8988T (cell line): ENCODE measurements around the gene HES1.
"Not testable (repeated sequence)": the region's sequence is repeated elsewhere in the genome, so short reads cannot be mapped to it uniquely, and the experiment has no call there.

ENCODE experiments used
- DNase-seq: peaks from one replicate; pipeline ENCODE4 v3.0.0; 2011

Gene HES1

DNA sequence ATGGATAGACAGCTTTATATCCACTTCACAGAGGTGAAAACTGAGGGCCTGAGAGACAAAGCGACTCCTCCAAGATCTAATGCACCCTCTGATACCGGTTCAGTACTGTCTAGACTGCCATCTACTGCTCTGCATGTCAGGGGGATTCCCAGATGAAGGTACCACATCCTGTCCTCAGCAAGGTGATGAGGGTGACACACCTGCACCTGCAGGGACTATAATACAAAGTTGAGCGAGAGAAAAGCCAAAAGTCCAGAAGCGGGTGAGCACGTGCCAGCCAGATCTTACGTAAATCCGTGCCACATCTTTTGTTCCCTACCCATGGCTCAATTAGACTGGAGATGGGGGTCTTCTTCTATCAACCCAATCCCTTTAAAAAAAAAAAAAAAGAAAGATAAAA lies 32.4 kb upstream of the HES1 start:
- no peak for DNase-seq

DNA sequence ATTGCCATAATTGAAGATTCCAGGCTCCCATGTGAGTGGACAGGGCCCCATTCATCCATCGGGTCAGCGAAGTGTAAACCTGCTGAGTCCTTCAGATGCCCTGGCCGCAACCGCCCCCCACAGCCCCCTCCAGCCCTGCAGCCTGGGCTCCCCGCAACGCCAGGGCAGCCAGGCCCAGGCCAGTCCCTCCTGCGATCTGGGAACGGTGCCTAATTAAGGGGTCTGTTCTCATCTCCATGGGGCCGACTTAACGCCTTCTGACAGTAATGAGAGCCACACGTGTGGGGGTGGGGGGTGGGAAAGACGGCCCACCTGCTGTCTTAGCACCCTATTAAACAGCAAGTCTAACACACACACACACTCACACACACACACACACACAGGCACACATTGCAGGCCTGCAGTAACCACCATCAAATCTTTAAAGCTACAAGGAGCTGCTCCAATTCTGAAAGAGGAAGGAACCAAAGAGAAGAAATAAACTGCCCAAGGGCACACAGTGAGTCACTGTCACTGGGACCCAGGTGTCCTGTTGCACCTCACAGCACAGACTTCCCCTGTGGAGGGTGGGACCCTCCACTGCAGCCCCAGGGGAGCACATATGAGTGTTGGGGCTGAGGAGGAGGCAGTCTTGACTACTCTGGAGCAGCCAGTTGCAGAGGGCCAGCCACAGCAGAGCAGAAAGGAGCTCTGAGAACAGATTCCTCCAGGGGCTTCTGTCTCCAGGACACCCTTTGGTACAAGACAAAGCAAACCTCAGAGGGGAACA lies 31.8 kb upstream of the HES1 start:
- no peak for DNase-seq

DNA sequence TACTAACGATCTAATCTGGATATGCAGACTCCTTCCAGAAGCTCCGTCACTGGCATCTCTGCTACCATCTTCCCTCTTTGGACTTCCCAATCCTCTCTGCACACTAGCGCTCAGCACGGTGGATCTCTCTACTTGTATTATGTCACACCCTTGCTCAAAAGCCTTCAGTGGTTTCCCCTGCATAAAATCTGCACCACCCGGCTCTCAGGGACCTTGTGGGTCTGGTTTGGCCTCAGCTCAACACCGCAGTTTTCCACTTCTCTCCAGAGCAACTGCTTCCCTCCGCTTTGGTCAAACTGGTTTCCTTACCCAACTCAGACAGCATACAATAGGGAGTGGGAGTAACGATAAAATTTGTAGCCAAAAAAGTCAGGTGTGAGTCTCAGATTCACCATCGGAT lies 30.7 kb upstream of the HES1 start:
- no peak for DNase-seq

DNA sequence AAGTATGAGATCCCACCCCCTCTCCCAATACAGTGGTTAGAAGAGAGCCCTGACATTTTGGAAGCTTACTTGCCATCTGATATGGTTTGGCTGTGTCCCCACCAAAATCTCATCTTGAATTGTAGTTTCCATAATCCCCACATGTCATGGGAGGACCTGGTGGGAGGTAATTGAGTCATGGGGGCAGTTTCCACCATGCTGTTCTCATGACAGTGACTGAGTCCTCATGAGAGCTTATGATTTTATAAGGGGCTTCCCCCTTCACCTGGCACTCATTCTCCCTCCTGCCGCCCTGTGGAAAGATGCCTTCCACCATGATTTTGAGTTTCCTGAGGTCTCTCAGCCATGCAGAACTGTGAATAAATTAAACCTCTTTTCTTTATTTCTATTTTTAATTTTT lies 28.8 kb upstream of the HES1 start:
- DNase-seq: no peak

DNA sequence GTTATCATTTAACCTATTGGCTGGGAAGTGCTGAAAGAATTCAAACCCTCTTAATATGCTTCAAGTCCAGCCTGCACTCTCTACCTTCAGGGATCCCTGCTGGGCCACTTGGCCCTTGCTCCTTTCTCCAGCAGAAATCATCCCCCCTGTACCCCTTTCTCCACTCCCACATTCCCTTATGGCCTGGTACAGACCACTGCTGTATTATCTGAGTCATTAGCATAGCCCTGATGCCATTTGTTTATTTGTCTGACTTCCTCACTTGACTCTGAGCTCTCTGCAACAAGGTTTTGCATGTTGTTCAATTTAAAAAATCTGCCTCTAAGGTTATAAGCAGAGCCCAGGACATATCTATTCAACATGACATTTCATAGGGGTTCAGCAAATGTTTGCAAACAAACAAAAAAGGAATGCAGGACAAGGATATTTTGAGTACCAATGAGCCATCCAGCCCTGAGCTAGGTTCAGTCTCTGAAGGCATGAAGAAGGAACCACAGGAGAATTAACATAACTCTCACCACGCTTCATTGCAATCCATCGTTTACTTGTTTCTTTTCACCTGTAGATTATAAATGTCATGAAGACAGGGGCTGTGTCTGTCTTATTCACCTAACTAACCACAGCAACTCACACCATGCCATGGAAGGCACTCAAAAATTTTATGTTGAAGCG lies 26.6 kb upstream of the HES1 start:
- no peak for DNase-seq

DNA sequence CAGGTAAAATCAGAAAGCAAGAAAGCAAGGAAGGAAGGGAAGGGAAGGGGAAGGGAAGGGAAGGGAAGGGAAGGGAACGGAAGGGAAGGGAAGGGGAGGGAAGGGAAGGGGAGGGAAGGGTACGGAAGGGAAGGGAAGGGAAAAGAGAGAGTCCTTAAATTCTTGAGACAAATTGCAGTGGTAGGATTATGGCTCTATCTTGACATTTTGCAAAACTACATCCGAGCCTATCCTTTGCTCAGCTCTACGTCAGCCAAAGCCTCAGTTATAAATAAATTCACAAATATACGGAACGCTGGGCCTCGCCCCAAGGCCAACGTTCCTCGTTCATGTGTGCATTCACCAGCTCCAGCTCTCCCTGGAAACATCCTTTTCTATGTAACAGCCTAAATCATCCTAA lies 25.5 kb upstream of the HES1 start:
- no peak for DNase-seq

DNA sequence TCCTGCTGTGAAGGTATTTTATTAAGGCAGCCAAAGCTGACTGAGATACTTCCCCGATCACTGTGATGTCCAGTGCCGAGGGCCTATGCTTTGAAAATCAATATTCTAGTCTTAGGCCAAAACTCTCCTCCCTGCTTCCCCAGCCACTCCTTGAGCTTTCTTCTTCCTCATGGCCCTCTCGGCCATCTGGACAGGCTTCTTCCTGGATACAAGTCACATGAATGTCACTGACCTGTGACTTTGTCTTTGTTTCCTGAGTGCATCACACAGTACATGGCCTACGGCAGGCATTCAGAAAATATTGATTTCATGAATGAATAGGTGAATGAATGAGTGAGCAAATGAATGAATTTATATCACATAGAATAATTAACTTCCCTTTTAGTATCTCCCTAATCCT lies 24.6 kb upstream of the HES1 start:
- DNase-seq: no peak

DNA sequence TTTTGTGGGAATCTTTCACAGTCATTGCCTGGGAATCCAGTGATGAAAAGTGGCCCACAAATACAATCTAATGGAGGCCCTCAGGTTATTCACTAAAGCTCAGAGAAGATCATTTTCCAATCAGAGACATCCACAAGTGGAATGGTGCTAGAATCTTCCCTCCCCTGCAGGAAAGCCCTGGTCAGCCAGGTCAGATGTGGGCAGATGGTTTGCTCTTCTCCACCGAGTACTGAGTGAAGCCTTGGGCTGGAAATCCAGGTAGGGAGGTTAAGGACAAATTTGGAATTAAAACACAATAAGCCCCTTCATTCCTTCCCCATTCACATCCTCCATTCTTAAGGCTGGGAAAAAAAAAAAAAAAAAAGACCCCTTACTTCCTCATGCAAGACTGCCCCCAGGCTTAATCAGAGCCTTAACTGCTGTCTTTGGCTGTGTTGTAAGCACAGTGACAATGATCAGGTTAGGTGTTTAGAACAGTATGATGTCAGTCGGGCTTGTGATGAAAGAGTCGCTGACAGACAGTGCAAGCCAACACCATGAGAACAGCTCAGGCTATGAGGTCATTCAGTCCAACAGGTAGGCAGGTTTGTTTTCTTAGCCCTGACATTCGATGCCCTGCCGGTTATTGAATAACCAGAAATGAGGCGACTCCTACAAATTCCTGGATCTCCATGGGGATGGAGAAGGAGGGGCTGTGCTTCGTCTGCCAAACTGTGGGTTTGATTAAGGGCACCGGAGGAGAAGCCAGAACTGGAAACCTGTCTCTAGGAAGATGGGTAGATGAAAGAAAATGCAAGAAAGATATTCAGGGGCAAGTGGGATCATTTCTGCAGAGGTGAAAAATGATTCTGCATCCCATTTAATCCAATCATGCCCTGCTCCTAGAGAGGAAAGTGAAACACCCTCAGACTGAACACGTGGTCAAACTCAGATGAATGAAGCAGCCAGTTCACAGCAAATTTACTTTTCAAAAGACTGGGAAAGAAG lies 23.5 kb upstream of the HES1 start:
- no peak for DNase-seq

DNA sequence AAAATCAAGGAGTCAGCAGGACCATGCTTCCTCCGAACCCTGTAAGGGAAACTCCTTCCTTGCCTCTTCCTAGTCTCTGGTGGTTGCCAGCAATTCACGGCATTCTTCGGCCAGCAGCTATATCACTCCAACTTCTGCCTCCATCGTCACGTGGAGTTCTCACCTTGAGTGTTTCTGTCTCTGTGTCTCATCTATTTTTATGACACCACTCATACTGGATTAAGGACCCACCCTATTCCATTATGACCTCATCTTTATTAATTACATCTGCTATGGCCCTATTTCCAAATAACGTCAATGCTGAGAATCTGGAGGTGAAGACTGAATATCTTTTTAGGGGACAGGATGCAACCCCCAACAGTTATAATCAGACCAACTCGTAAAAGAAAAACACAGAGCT lies 21.8 kb upstream of the HES1 start:
- DNase-seq: no peak

DNA sequence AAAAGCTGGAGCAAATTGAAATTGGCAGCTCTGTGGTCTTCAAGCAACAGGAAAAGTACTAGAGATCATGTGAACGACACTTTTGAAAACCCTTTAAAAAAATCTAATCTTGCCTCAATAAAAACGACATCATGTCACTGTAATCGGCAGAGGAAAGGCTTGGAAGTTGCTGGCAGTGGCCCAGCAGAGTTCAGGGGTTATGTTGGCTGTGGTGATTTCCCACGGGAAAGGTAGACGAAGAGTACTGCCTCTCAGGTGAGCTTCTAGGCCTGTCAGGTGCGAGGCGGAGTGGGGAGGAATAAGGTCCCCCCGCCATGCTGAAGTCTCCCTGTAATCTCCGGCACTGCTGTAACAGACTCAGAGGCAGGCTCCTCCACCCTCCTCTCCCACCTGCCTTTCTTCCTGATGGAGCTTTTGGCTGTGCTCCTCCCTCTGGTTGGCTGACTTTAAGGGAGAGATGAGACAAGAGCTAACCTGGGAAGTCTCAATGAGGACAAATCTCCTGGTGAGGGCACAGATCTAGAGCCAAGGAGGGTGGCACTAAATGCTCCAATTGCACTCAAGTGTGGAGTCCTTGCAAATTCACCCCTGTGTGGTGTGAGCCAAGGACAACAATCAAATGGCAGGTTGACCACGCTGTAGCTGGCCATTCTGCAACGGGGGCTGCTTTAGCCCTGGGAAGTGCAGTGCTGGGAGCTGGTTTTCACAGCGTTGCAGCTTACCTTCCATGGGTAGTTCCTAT lies 18.7 kb upstream of the HES1 start:
- DNase-seq: no peak

DNA sequence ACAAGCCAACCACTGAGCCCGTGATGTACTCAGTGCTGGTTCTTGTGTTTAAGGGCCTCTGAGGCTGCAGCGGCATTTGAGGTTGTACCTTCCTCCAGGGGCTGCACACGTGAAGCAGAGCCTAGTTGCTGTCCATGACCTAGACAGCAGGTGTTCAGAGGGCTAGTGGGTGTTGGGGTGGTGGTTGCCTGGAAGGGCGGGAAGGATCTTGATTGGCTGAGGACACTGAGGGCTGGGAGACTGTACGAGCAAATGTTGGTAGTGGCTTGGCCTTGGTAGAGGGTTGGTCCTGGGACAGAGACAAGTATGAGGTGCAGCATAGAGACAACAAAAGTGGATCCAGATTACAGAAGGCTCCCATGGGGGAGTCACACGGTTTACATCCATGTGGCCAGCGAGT lies 17.0 kb upstream of the HES1 start:
- no peak for DNase-seq

DNA sequence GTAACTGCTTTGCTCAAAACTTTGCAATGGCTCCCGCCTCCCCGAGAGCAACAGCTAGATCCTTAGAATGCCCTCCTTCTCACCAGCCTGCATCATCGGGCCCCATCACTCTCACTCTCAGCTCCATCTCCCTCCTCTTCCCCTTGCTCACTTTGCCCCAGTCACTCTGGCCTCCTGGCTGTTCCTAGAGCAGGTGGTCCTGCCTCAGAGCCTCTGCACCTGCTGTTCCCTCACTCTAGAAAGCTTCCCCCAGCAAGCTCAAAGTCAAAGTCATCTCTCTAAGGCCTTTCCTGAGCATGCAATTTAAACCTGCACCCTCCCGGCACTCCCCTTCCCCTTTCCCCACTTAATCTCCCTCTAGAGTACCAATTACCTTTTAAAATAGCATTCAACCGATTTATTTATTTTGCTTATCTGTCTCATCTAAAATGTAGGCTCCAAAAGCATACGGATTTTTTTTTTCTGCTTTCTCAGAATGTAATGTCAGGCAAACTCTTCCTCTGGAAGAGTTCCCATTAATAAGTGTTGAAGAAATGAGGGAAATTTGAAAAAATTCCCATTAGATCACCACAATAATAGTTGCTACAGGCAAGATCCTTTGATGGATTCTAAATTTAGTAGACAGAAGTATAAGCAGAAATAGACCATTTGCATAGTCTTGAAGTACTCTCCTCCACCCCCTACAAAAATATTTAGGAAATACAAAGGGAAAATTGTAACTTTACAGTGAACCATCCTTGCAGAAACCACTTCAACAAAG lies 15.9 kb upstream of the HES1 start:
- no peak for DNase-seq

DNA sequence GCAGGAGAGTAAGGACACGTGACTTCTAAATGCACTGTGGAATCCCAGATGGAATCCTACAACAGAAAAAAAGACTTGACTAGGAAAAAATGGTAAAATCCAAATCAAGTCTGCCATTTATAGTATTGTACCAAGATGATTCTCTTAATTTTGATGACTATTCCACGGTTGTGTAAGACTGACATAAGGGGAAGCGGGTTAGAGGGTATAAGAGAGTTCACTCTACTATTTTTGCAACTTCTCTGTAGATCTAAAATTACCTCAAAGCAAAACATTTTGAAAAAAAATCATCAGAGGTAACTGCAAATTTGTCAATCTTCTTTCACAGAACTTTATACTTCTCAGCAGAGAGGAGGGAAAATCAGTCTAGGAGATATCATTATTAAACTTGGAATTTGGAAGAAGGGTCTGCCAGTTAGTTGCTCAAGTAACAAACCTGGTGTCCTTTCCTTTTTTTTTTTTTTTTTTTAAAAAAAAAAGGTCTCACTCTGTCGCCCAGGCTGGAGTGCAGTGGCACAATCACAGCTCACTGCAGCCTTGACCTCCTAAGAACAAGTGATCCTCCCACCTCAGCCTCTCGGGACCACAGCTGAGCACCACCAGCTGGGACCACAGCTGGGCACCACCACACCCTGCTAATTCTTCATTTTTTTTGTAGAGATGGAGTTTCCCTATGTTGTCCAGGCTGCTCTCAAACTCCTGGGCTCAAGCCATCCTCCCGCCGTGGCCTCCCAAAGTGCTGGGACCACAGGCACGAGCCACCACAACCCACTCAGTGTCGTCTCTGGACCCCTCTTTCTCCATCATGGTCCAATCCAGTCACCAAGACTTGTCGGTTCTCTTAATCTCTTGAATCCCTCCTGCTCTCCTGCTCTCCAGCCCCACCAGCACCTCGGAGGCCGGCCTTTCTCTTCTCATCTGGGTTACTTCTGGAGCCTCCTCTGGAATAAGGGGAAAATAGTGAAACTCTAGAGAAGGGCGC lies 14.9 kb upstream of the HES1 start:
- no peak for DNase-seq

DNA sequence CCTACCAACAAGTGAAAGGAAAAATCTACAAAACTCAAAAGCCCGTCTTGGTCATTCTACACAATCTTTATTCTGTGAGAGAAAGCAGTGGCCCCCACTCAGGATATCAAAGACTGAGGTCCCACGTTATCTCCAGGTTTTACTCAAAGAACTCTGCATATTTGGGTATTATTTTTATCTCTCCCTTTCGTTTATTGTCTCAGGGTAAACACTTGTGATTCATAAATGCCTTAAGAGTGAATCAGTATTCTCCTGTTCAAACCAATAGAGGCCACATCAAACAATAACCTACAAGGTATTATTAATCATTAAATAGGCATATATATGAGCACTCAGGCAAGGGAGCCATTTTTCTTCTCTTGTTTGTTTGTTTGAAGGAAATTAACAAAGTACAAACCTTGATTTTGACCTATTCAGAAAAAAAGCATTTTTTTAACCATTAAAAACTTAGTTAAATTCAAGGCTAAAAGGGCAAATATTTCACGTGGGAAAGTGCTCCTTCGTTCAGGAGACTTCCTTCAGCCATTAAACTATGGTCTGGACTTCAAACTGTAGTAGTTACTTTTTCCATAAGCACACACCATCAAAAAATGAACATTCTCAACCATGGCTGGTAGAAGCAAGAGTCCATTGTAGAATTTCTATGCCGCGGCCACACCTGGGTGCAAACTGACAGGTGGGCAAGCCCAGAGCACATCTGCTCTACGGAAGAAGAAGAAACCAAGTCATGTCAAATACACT lies 13.9 kb upstream of the HES1 start:
- no peak for DNase-seq

DNA sequence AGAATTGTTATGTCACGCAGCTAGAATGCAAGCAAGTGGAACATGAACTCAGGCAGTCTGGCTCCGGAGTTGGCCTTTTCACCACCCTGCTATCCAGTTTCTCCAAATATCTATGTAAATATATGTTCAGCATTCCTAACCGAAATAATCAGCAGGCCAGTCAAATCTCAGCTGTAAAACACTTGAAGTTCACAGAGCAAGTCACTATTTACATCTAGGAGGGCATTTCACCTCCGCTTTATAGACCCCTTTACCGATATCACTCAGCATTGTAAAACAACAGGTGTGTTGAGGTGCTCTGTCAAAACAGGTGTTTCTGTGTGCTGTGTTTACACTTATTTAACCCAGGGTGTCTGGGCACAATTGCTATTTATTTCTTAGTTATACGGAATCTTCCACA lies 12.2 kb upstream of the HES1 start:
- DNase-seq: no peak

DNA sequence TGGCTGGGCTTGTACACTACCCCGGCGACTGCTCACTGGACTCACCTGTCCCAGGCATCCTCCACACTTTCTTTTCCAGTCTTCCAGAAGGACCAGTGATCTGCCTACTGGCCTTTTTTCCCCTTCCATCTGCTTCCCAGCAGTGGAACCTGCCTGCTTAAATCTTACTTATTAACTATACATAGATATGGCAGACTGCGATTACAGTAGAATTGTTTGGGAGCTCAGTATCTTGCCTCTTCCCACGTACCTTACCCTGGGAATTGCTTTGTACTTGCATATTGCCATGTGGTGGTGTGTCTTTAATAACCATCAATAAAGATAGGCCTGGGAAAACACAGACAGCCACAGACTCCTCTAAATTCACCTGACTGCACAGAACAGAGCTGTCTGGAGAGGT lies 11.8 kb upstream of the HES1 start:
- DNase-seq: no peak

DNA sequence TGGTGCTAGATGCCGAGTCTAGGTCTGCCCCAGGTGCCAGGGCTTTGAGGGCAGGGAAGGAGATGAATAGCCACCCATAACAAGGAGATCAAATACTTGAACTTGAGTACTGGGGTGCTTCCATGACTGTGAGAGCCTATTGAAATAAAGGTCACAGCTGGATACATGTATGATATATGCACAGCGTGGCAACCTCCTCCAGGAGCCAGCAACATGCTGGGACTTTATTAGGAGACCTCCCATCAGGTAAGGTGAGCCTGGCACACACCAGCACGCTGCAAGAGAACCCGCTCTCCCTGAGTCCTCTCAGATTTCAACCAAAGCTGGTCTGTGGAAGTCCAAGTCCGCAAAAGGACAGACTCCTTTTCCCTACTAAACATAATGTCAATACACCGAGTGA lies 10.5 kb upstream of the HES1 start:
- no peak for DNase-seq

DNA sequence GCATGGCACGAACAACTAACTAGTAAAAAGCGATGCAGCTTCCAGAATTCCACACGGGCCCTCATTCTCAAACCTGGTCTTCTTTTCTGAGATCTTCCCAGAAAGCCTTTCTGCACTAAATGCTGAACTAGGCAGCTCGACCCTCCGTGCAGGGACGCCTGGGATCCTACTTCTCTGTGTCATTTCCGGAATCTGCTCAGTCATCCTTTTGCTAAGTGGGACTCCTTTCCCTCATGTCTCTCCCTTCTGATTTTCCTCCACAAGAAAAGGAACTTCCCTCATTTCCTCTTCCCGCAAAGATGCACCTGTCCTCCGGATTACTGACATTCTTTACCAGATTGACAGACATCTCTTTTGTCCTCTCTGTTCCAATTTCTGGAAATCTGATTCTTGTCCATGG lies 9.2 kb upstream of the HES1 start:
- no peak for DNase-seq

DNA sequence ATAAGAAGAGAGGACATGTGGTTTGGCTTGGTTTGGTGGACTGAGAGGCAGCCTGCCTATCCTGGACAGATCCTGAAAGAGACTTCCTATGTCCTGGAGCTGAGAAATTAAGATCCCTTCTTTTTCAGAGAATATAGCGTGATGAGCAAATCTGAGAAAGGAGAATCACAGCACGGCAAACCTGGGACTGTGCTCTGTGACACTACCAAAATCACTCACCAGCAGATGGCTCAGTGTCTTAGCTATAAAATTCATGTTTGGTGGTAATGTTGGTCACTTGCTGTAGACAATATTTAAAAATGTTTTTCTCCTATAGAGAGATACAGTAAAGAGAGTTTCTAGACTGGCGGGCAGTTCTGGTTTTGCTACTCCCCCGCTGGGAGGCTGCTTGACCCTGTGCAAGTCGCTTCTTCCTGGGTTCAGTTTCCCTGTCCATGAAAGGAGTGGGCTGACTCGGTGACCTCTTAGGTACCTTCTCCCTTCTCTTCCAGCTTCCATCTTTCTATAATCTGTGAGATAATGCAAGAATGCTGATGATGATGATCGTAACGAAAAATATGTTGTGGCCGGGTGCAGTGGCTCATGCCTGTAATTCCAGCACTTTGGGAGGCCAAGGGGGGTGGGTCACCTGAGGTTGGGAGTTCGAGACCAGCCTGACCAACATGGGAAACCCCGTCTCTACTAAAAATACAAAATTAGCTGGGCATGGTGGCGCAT lies 7.6 kb upstream of the HES1 start:
- DNase-seq: no peak

DNA sequence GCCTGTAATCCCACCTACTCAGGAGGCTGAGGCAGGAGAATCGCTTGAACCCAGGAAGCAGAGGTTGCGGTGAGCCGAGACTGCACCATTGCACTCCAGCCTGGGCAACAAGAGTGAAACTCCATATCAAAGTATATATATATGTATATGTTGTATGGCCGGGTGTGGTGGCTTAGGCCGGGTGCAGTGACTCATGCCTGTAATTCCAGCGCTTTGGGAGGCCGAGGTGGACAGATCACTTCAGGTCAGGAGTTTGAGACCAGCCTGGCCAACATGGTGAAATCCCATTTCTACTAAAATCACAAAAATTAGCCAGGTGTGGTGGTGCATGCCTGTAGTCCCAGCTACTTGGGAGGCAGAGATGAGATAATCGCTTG lies 7.0 kb upstream of the HES1 start:
- not testable (repeated sequence) for DNase-seq
